ENCODE measurements around the gene FNTB. TPM values are rescaled to one million over a fixed set of nuclear protein-coding genes. Genes with fewer than 3 reads are reported as not detected.
A peak's percentile ranks its signal among the peaks of the same experiment; 100 is the strongest.

Gene FNTB
- total RNA-seq, 1 donor from 2014 or later: 40.7 TPM

DNA sequence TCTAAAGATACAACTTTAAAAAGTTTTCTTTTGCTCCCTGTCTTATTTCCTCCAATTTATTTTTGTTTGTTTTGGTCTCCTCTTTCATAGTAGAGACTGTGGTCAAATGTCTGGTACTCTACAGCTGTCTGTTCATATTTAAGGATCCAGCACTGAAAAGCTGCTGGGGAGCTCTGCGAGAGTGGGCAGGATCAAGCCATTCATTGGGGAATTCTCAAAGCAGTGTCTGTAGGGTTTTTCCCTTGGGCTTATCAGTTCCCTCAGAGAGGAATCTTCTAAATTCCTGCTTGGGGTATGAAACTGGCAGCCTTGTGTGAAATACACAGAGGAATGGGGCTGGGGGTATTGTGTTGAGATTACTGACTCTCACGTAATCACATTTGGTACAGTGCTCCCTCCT lies 52.3 kb downstream of the FNTB start:
- intact Hi-C loops (cut with DNase I): no loop called here
- ATAC-seq (no peak), DNase-seq (ENCODE audit: low spot score) (no peak)

DNA sequence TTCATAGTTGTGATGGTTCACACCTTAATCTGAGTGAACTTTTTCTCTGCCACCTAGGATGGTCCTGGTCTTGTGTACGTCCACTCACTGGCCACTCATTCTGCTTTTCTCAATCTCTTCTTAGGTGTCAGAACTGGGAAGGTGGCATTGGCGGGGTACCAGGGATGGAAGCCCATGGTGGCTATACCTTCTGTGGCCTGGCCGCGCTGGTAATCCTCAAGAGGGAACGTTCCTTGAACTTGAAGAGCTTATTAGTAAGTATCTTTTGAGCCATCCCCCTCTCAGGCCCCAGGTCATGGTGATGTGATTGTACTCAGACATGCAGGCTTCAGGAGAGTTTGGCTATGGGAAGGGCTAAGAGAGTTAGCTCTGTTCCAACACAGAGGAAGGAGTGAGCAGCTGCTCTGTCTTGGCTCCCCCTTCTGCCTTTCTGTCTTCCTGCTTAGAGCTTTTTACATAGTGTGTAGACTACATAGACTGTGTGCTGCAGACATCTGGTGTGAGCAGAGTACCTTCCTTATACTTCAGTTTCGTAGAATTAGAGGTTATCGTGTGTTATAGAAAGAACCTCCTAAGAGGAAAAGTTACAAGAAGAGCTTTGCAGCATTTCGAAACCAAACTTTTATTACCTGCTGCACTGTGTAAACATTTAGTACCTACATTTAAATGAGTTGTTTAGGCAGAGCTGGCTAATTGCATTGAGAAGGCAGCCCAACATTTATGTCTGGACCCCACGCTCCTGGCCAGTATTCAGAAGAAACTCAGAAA lies 54.2 kb downstream of the FNTB start:
- intact Hi-C loops (cut with DNase I): no loop called here
- ATAC-seq: no peak
- DNase-seq (ENCODE audit: low spot score): peak; percentile 42

DNA sequence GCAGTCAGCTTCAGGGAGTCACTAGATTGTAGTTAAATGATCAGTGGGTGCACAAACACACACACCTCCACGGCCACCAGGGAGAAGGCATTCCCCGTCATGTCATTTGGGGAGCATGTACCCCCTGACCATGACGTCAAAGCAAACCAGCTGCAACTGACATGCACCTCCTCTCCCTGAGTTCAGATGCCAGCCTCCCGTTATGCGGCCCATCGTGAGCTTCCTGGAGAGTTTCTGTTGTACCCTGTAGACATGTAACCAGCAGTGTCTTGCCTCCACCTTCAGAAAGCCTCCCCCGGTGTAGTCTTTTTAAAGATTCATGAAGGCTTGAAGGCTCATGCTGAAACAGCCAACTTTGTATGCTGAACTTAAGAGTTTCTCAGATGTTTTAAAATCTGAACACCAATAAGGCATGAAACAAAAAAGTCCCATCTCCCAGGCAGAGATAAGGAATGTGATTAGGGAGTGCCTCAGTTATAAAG lies 54.8 kb downstream of the FNTB start:
- intact Hi-C loops (cut with DNase I): no loop called here
- ATAC-seq: no peak
- DNase-seq (ENCODE audit: low spot score): peak; percentile 37

DNA sequence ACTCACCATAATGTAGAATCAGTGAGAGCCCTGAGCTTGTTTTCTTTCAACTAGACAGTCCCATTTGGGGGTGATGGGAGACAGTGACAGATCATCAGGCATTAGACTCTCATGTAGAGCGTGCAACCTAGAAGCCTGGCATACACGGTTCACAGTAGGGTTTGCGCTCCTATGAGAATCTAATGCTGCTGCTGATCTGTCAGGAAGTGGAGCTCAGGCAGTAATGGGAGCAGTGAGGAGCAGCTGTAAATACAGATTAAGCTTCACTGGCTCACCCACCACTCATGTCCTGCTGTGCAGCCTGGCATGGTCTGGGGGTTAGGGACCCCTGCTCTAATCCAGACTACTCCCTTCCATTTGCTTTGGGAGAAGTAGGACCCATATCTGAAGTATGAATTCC lies 55.6 kb downstream of the FNTB start:
- intact Hi-C loops (cut with DNase I): no loop called here

DNA sequence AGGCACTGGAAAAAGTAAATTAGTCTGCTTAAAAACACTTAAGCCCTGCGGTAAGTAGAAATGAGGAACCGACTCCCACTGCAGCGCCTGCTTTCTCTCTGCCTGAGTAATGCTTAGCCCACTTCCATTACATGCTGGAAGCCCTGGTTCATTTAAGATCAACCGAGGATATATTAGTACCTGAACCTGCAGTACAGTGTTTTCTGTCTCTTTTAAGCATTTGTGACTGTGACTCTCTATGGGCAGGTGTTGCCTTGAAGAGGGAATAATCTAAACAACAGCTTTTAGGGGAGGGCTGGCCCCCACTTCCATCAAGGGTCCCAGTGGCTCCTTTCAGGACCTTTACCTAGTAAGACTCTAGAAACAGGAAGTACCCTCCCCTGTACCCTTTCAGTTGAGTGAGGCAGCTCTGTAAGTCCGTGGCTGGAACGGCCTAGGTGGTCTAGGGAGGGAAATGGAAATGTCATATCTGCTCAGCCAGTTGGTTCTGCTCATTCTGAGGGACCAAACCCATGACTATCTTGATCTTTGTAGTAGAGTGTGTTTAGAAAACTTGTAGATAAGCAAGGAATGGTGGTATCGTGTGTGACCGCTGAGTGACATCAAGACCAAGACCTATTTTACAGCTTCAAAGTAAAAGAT lies 56.2 kb downstream of the FNTB start:
- DNase-seq (ENCODE audit: low spot score): peak; percentile 39
- intact Hi-C loops (cut with DNase I): no loop called here
- ATAC-seq: peak; percentile 61

More for the DNA sequence above, 55.6 kb downstream of the FNTB start:
- peak; percentile 5 for DNase-seq (ENCODE audit: low spot score)
- ATAC-seq: no peak

DNA sequence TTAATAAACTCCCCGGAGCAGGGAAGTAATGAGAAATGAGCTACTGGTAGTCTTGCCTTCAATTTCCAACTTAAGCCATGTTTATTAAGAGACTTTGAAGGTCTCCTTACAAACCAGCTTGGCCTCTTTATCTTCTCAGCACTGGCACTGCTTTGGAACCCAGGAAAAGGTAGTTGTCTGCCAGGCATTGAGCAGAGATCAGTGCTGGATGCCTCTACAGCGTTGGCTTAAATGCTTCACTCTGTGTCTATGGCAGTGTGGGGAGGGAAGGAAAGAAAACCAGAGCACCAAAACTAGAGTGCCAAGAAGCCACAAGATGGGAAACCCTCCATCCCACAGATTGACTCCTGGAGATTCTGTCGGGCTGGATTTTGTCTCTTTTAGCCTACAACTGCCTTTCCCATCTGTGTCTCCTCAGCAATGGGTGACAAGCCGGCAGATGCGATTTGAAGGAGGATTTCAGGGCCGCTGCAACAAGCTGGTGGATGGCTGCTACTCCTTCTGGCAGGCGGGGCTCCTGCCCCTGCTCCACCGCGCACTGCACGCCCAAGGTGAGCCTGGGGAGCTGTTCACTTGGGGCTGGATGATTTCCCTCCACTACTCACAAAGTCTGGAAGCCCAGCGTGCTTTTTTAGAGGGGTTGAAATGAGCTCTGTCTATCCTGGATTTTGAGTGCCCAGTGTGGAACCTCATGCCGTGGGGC lies 57.3 kb downstream of the FNTB start:
- DNase-seq (ENCODE audit: low spot score) (peak; percentile 7), ATAC-seq (no peak)
- intact Hi-C loops (cut with DNase I): no loop called here

DNA sequence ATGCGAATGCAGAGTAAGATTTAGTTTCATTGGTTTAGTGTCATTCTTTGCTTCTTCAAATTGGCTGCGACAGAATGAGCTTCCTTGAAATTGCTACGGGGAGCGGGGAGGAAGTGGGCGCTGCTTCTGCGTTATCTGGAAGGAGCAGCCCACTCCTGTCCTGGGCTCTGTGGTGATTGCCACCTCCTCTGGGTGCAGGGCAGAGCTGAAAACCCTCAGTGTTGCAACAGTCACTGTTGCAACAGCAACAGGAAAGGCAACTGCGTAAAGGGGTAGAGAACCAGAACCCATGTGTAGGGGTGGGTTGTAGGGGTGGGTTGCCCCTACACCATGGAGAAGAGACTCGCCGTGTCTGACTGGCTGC lies 57.9 kb downstream of the FNTB start:
- peak; percentile 56 for DNase-seq (ENCODE audit: low spot score)
- ATAC-seq: peak; percentile 61
- intact Hi-C loops (cut with DNase I): no loop called here

DNA sequence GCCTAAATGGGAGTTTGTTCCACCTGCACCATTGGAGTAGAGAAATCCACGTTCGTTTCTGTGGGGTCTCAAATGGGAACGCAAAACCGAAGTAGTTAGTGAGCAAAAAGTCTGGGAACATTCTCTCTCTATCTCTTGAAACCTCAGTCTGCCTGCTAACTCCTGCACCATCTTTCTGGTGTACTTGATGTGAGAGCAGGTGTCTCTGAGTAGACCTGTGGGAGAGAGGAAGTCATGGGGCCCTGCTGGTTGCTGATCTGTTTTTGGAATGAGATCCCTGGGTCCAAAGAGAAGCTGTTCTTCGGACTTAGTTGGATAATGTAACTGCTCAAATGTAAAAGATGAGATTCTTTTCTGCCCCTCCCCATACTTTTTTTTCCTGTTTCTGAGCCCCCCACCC lies 58.3 kb downstream of the FNTB start:
- intact Hi-C loops (cut with DNase I): no loop called here
- ATAC-seq (no peak), DNase-seq (ENCODE audit: low spot score) (no peak)

DNA sequence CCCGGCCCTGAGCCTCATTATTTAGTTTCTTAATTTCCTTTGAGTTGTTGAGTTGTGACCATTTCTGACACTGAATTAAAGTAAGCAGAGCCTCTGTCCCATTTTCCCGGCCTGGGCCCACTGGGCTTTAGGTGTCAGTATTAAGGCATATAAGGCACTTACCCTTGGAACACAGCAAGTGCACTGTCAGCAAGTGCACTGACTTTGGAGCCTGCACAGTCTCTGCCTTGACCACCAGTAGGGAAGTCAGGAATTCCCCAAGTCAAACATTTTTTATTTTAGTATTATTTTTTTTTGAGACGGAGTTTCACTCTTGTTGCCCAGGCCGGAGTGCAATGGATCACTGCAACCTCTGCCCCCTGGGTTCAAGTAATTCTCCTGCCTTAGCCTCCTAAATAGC lies 59.0 kb downstream of the FNTB start:
- intact Hi-C loops (cut with DNase I): no loop called here
- DNase-seq (ENCODE audit: low spot score): no peak
- peak; percentile 56 for ATAC-seq

DNA sequence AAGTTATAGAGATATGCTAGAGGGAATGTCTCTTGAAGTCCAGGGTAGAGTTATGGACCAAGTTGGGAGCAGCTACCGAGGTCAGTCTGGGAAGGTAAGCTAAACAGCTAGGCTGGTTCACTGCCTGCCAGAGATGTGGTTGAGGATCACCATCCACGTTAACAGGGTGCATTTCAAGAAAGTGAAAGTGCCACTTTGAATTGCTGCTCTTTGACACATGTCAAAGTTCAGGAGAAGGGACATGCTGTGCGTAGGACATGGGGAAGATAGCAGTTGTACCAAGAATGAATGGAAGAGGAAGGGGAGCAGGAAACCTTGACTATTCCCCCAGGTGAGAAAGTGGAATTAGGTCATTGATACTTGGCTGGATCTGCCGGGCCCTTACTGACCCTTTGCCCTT lies 66.1 kb downstream of the FNTB start:
- ATAC-seq (no peak), DNase-seq (ENCODE audit: low spot score) (no peak)
- intact Hi-C loops (cut with DNase I): no loop called here

DNA sequence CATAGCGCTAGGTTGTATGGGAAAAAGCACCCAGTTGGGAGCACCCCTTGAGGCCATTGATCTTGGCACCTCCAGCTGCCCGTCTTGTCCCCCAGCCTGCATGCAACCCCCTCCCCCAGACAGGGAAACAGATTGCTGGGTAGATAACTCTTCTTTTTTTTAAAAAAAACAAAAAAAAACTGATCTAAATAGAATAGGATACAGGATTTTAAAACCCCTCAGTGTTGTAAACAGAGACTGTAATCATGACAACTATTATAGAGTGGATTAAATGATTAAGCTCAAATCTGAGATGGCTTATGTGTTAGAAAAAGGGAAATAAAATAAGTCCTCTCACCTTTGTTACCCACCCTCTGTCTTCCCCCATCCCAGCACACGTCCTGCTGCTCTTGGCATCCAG lies 66.8 kb downstream of the FNTB start:
- intact Hi-C loops (cut with DNase I): no loop called here
- DNase-seq (ENCODE audit: low spot score) (no peak), ATAC-seq (no peak)

DNA sequence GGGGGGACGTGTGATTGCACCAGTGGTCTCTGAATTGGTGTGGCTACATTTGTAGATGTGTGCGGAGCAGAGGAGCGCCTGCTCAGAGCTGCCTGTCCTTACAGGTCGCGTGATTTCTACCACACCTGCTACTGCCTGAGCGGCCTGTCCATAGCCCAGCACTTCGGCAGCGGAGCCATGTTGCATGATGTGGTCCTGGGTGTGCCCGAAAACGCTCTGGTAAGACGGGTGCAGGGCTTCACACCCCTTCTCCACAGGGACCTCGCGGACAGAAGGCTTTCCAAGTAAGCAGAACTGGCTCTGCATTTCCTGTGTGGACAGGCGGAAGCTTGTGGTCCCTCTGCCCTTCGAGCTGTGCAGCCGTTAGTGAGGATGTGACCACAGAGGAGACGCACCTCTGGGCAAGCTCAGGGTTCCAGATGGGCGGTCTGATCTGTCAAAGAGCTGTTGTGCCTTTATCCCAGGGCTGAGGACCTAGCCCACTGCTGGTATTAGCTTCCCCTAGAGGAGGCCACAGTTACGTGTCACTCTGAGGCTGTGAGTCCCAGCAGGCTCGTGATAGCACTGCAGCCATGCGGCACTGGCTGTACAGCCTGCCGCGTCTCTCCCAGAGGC lies 67.9 kb downstream of the FNTB start:
- peak; percentile 57 for DNase-seq (ENCODE audit: low spot score)
- intact Hi-C loops (cut with DNase I): no loop called here
- peak; percentile 60 for ATAC-seq

DNA sequence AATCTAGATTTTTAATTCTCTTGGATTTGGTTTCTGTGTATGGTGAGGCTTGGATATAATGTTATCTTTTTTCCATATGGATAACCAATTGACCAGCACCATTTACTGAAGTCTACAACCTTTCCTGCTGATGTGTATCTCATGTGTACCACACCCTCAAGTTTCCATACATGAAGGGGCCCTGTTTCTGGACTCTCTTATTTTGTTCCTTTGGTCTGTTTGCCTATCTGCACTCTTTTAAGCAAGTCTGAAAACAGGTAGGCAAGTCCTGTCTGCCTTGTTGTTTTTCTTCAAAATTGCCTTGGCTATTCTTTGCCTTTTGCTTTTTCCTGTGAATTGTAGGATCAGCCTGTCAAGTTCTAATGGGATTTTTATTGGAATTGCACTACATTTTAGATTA lies 71.0 kb downstream of the FNTB start:
- ATAC-seq (no peak), DNase-seq (ENCODE audit: low spot score) (no peak)
- intact Hi-C loops (cut with DNase I): no loop called here

DNA sequence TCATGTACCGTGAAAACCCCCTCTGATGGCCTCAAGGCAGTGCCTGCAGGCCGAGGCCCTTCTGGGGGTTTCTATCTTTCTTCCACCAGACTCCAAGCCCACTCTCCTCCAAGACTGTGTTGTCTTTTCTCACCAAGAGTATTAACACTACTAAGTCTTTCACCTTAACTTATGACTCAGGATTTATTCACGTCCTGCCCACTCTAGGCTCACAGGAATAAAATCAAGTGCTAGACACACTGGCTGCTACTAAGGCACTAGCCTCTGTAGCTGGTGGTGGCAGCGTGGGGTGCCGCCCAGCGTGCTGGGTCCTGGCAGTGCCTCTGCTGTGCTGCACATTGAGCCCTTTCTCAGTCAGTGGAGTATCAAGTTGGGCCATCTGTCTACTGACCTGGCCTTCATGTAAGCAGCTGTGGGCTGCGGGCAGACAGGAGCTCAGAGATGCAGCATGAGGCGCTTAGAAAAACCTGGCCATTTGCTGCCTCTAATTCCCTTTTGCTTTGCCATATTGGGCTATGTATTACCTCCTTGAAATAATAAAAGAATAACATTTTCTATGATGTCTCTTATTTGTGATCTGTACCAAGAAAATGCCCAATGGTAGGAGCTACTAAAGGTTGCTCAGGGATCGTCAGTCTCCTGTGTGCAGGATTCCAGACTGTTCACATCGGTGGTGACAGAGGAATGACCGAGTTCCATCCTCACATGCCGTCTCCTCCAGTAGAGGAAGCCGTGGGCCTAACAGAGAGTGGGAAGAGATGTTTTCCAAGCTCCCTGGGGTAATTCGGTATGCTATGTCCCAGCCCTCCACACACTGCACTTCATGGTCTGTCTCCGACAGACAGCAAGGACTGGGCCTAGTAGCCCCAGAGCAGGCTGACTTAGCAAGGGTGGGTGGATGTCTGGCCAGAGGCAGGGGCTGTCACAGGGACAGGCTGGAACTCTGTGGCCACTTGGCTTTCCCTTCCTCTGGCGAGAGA lies 75.7 kb downstream of the FNTB start:
- ATAC-seq: peak; percentile 38
- no peak for DNase-seq (ENCODE audit: low spot score)
- intact Hi-C loops (cut with DNase I): no loop called here

DNA sequence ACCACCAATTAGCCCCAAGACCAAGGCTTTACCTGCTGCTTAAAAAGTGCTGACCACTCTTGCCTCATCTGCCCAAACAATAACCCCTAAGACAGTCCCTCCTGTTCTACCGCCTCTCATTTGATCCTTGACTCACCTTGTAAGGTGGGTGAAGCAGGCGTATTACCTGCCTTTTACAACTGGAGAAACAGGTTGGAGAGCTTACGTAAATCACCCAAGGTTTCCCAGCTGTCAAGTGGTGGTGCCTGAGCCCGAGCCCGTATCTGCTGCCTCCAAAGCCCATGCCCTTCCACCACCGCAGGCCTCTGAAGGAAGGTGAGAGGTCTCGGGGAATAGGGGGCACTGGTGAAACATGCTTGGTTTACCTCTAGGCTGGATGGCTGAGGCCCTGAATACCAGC lies 79.0 kb downstream of the FNTB start:
- intact Hi-C loops (cut with DNase I): no loop called here
- ATAC-seq (no peak), DNase-seq (ENCODE audit: low spot score) (no peak)

DNA sequence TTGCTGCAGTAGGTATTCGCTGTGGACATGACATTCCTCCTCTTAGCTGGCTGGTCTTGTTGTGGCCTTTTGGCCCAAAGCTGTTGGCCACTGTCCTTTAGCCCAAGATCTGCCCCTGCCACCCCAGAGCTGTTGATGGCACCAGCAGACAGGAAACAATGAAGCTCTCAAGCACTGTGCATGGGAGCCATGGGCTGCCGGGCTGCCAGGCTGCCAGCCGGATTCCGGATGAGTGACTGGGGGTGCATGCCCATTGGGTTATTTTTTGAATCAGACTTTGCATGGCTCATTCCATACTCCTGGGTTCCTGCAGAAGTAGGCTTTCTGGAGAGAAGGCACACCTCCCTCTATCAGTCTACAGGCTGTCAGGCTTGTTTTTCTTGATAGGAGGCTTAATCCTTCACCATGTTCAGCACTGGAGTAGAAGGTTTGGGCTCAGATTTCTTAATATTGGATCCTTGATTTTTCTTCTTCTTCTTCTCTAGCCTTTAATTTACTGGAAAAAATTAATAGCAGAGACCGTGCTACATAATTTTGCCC lies 83.2 kb downstream of the FNTB start:
- ATAC-seq: no peak
- no peak for DNase-seq (ENCODE audit: low spot score)
- intact Hi-C loops (cut with DNase I): no loop called here

DNA sequence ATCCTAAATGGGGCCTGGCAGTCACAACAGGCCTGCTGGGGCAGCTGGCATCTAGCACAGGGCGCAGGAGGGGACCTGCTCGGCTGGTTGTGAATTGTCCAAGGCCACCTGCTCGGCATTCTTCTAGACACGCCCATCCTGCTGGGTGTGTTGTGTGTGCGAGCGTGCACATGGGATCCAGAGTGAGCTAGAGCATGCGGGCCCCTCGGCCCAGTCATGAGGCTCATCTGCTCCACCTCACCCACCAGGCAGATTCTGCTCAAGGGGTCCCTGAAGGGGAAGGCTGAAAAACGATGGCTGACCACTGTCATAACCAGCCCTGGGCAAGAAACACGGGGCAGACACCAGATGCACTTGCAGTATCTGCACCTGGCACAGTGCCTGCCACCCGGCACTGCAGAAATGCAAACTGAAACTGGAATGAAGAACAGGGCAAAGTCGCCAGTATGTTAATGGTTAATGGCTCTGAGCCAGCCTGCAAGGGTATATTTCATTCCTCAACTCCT lies 83.8 kb downstream of the FNTB start:
- ATAC-seq (no peak), DNase-seq (ENCODE audit: low spot score) (no peak)
- intact Hi-C loops (cut with DNase I): no loop called here

DNA sequence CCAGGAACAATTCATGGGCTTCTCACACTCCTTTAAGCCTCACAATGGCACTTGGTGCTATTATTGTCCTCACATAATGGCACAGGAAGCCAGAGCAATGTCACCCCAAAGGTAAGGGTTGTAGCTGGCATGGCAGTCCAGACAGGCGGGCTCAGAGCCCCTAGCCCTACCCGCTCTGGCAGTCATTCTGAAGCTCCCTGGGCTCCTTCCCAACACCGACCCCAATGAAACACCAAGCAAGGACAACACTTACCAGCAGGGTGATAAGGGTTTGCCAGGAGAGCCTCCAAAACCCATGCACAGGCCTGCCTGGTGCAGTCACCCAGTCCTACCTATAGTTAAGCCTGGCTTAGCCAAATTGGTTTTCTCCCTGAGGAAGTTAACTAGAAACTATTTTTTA lies 84.8 kb downstream of the FNTB start:
- DNase-seq (ENCODE audit: low spot score): no peak
- no peak for ATAC-seq
- intact Hi-C loops (cut with DNase I): no loop called here
